Gastrocnemius medialis (tissue), 4 donors: Measurements from ENCODE around the gene EML3.
"Not testable (repeated sequence)": the region's sequence is repeated elsewhere in the genome, so short reads cannot be mapped to it uniquely, and the experiment has no call there.

Source experiments
- POLR2A ChIP-seq, 2 donors: fragments of 450-650 bp; IDR thresholded peaks; one replicate each; pipeline ENCODE4 v1.6.1; 2017; ENCODE audit warnings: antibody characterized with exemption in 2 of 2, mild to moderate bottlenecking in 2 of 2, moderate library complexity in 2 of 2
- TF ChIP-seq, protein P1 (sequence below), 5 experiments: fragments of 450-650 bp in 3 of 5; fragments of 200-600 bp in 2 of 5; sonication (generic) in 2 of 5; IDR thresholded peaks in 4 of 5; conservative IDR thresholded peaks in 1 of 5; 1 replicate in 4 of 5; 2 replicates in 1 of 5; pipeline ENCODE4 v1.5.1; 2016 to 2019; ENCODE audit warnings: antibody characterized with exemption in 5 of 5, mild to moderate bottlenecking in 3 of 5, moderate library complexity in 3 of 5

GRCh38 chr11:62559626-62560025 lies 52.9 kb downstream of the EML3 start:
- TF ChIP-seq, protein P1, sequence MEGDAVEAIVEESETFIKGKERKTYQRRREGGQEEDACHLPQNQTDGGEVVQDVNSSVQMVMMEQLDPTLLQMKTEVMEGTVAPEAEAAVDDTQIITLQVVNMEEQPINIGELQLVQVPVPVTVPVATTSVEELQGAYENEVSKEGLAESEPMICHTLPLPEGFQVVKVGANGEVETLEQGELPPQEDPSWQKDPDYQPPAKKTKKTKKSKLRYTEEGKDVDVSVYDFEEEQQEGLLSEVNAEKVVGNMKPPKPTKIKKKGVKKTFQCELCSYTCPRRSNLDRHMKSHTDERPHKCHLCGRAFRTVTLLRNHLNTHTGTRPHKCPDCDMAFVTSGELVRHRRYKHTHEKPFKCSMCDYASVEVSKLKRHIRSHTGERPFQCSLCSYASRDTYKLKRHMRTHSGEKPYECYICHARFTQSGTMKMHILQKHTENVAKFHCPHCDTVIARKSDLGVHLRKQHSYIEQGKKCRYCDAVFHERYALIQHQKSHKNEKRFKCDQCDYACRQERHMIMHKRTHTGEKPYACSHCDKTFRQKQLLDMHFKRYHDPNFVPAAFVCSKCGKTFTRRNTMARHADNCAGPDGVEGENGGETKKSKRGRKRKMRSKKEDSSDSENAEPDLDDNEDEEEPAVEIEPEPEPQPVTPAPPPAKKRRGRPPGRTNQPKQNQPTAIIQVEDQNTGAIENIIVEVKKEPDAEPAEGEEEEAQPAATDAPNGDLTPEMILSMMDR (IDR thresholded peaks at IDR 0.05 in 4 of 5, conservative IDR thresholded peaks at IDR 0.05 in 1 of 5), result not testable (repeated sequence)
- TF ChIP-seq POLR2A (IDR thresholded peaks at IDR 0.05), result not testable (repeated sequence)
